GM20000 (cell line): ENCODE results near the gene CFI.
A peak's percentile ranks its signal among the peaks of the same experiment; 100 is the strongest.

Experiments
- DNase-seq: peaks from one replicate; pipeline ENCODE4 v3.0.0; 2012; ENCODE audit warnings: low spot score
- CTCF ChIP-seq: IDR thresholded peaks from 2 replicates; pipeline ENCODE4 v1.5.1; 2012; ENCODE audit warnings: mild to moderate bottlenecking, control low read depth; ENCODE audit errors: extremely low read depth, missing control alignments

Gene CFI

GRCh38 chr4:109730619-109731545 lies 70.9 kb downstream of the CFI start:
- TF ChIP-seq CTCF = no peak
- DNase-seq = no peak

GRCh38 chr4:109729718-109730618 lies 71.8 kb downstream of the CFI start, which contains the start of gene PLA2G12A:
Gene PLA2G12A (minus strand): TSS chr4:109730070. CDS start chr4:109729809, 261 bp downstream.
- no peak for TF ChIP-seq CTCF
- peak; percentile 96 for DNase-seq

- DNase-seq = no peak
- no peak for TF ChIP-seq CTCF
Measured at GRCh38 chr4:109729117-109729717, 72.6 kb downstream of the CFI start.

- no peak for TF ChIP-seq CTCF
- no peak for DNase-seq
Measured at GRCh38 chr4:109728385-109728784, 73.4 kb downstream of the CFI start.

GRCh38 chr4:109723110-109723509 lies 78.7 kb downstream of the CFI start:
- DNase-seq = no peak
- no peak for TF ChIP-seq CTCF

- no peak for TF ChIP-seq CTCF
- no peak for DNase-seq
Measured at GRCh38 chr4:109722357-109722756, 79.4 kb downstream of the CFI start.
